Measurements from ENCODE around the gene PHF20.

- TF ChIP-seq, protein P1, sequence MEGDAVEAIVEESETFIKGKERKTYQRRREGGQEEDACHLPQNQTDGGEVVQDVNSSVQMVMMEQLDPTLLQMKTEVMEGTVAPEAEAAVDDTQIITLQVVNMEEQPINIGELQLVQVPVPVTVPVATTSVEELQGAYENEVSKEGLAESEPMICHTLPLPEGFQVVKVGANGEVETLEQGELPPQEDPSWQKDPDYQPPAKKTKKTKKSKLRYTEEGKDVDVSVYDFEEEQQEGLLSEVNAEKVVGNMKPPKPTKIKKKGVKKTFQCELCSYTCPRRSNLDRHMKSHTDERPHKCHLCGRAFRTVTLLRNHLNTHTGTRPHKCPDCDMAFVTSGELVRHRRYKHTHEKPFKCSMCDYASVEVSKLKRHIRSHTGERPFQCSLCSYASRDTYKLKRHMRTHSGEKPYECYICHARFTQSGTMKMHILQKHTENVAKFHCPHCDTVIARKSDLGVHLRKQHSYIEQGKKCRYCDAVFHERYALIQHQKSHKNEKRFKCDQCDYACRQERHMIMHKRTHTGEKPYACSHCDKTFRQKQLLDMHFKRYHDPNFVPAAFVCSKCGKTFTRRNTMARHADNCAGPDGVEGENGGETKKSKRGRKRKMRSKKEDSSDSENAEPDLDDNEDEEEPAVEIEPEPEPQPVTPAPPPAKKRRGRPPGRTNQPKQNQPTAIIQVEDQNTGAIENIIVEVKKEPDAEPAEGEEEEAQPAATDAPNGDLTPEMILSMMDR (IDR thresholded peaks at IDR 0.05): no peak
- TF ChIP-seq POLR2A (IDR thresholded peaks at IDR 0.05): no peak
Observed at GRCh38 chr20:35920523-35920922, 148.7 kb downstream of the PHF20 start.

Measured in breast epithelium (tissue), 3 donors.